SH-SY5Y (cell line): ENCODE measurements around the gene UNKL.

ENCODE experiments used
- GATA2 ChIP-seq: IDR thresholded peaks from 2 replicates; pipeline ENCODE4 v1.6.1; 2011; ENCODE audit warnings: mild to moderate bottlenecking, low read depth, low read length
- GATA3 ChIP-seq: IDR thresholded peaks from 2 replicates; pipeline ENCODE4 v1.6.1; 2011; ENCODE audit warnings: low read depth, mild to moderate bottlenecking, low read length, moderate library complexity

GRCh38 chr16:1349351-1349750, 65.2 kb downstream of the UNKL start:
- no peak for TF ChIP-seq GATA3
- no peak for TF ChIP-seq GATA2
